ENCODE data around the gene TTC28. TPM values are rescaled to one million over a fixed set of nuclear protein-coding genes. Genes with fewer than 3 reads are reported as not detected.

The TTC28 gene
- total and polyA plus RNA-seq, 7 experiments from 2014 or later = 0.50 to 8.3 (median 4.2) TPM

DNA sequence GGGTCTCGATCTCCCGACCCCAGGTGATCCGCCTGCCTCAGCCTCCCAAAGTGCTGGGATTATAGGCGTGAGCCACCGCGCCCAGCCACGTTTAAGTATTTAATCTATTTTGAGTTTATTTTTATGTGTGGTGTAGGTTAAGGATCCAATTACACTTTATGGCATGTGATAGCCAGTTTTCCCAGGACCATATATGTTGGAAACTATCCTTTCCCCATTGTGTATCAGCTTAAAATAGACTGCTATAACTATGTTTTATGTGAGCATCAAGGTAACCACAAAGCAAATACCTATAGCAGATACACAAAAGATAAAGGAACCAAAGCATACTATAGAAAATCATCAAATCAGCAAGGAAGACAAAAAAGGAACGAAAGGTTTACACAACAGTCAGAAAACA lies 42.4 kb downstream of the TTC28 start:
- DNase-seq (no peak), ATAC-seq (no peak)
- Mint-ChIP-seq H3K9me3 (no peaks in the 10 kb centered on the region), H3K27ac (no peak overlapping the region), H3K4me3 (no peak overlapping the region), H3K4me1 (no peaks in the 10 kb centered on the region), H3K36me3 (no peaks in the 10 kb centered on the region), H3K27me3 (peaks cover 44 to 72% (median 65%) of the 10 kb centered on the region in 5 donors)
- no peaks in the 10 kb centered on the region for H3K4me1 ChIP-seq (ENCODE audit: control insufficient read depth in 2 of 2, insufficient read depth in 2 of 2, low read length in 2 of 2)
- H3K27me3 ChIP-seq (ENCODE audit: control insufficient read depth in 2 of 2, insufficient read depth in 2 of 2, low read length in 2 of 2) = no peaks in the 10 kb centered on the region
- H3K36me3 ChIP-seq (ENCODE audit: control insufficient read depth in 2 of 3, insufficient read depth in 3 of 3, low read length in 3 of 3) = no peaks in the 10 kb centered on the region
- CTCF ChIA-PET = no interaction called here
- no peaks in the 10 kb centered on the region for H3K9me3 ChIP-seq (ENCODE audit: control insufficient read depth in 2 of 3, low read length in 3 of 3)
- no peak overlapping the region for H3K4me3 ChIP-seq (ENCODE audit: low read length)
- POLR2A ChIA-PET = no interaction called here
- no peak overlapping the region for H3K27ac ChIP-seq (ENCODE audit: low read depth, low read length)
- intact Hi-C loops (cut with micrococcal nuclease) = no loop called here

DNA sequence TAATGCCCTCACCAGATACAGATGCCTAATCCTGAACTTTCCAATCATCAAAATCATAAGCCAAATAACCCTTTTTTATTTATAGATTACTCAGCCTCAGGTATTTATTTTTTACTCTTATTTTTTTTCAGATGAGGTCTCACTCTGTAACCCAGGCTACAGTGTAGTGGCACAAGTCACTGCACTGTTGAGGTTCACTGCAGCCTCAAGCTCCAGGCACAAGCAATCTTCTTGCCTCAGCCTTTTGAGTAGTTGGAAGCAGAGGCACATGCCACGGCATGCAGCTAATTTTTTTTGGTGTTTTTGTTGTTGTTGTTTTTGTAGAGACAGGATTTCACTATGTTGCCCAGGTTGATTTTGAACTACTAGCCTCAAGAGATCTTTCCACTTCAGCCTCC lies 49.5 kb downstream of the TTC28 start:
- Mint-ChIP-seq H3K4me1 (peaks cover 0 to 9% (median 0%) of the 10 kb centered on the region in 7 donors), H3K4me3 (no peak overlapping the region), H3K27ac (no peak overlapping the region), H3K27me3 (peaks cover 36 to 75% (median 54%) of the 10 kb centered on the region in 5 donors), H3K9me3 (no peaks in the 10 kb centered on the region), H3K36me3 (no peaks in the 10 kb centered on the region)
- ChIA-PET CTCF (no interaction called here), POLR2A (no interaction called here)
- Histone ChIP-seq H3K9me3 (ENCODE audit: control insufficient read depth in 2 of 3, low read length in 3 of 3) (no peaks in the 10 kb centered on the region), H3K27me3 (ENCODE audit: control insufficient read depth in 2 of 2, insufficient read depth in 2 of 2, low read length in 2 of 2) (peaks cover 0 to 3% of the 10 kb centered on the region in 2 donors), H3K4me1 (ENCODE audit: control insufficient read depth in 2 of 2, insufficient read depth in 2 of 2, low read length in 2 of 2) (no peaks in the 10 kb centered on the region), H3K27ac (ENCODE audit: low read depth, low read length) (no peak overlapping the region), H3K36me3 (ENCODE audit: control insufficient read depth in 2 of 3, insufficient read depth in 3 of 3, low read length in 3 of 3) (no peaks in the 10 kb centered on the region), H3K4me3 (ENCODE audit: low read length) (no peak overlapping the region)
- ATAC-seq (no peak), DNase-seq (no peak)
- intact Hi-C loops (cut with micrococcal nuclease) = no loop called here

DNA sequence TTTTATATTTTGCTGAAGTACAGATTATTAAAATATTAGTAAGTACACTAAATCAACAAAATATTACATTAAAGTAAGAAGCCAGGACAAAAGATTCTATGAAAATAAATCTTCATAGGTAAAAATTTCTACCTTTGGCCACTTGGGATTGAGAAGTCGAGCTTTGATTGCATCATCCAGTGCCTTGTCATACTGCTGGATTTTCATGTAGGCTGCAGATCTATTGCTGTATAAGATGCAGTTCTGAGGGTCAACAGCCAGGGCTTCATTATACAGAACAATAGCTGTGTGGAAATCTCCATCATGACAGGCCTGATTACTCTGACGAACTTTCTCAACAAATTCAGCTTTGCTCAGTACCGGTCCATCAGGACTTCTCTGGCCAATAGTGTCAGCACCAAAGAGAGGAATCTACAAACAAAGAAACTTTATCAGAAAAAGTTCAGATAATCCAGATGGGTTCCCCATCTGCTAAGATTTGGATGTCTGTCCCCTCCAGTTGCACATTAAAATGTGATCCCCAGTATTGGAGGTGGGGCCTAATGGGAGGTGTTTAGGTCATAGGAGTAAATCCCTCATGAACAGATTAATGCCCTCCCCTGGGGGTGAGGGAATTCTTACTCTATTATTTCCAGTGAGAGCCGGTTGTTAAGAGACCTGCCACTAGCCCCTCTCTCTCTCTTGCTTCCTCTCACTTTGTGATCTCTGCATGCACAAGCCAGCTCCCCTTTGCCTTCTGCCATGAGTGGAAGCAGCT lies 50.0 kb downstream of the TTC28 start:
- DNase-seq = no peak
- H3K27ac Mint-ChIP-seq = no peak overlapping the region
- no peaks in the 10 kb centered on the region for H3K9me3 Mint-ChIP-seq
- peaks cover 0 to 9% (median 0%) of the 10 kb centered on the region in 7 donors for H3K4me1 Mint-ChIP-seq
- H3K36me3 ChIP-seq (ENCODE audit: control insufficient read depth in 2 of 3, insufficient read depth in 3 of 3, low read length in 3 of 3) = no peaks in the 10 kb centered on the region
- ChIA-PET POLR2A (no interaction called here), CTCF (no interaction called here)
- peaks cover 0 to 3% of the 10 kb centered on the region in 2 donors for H3K27me3 ChIP-seq (ENCODE audit: control insufficient read depth in 2 of 2, insufficient read depth in 2 of 2, low read length in 2 of 2)
- ATAC-seq = no peak
- H3K36me3 Mint-ChIP-seq = no peaks in the 10 kb centered on the region
- H3K9me3 ChIP-seq (ENCODE audit: control insufficient read depth in 2 of 3, low read length in 3 of 3) = no peaks in the 10 kb centered on the region
- no peak overlapping the region for H3K4me3 ChIP-seq (ENCODE audit: low read length)
- no peak overlapping the region for H3K27ac ChIP-seq (ENCODE audit: low read depth, low read length)
- intact Hi-C loops (cut with micrococcal nuclease) = loop anchor here in 1 of 2 donors (10.0 kb wide), 1 partner anchor 55 kb away; no protein-coding TSS in a partner anchor
- H3K4me1 ChIP-seq (ENCODE audit: control insufficient read depth in 2 of 2, insufficient read depth in 2 of 2, low read length in 2 of 2) = no peaks in the 10 kb centered on the region
- H3K27me3 Mint-ChIP-seq = peaks cover 35 to 77% (median 59%) of the 10 kb centered on the region in 5 donors
- H3K4me3 Mint-ChIP-seq = no peak overlapping the region

DNA sequence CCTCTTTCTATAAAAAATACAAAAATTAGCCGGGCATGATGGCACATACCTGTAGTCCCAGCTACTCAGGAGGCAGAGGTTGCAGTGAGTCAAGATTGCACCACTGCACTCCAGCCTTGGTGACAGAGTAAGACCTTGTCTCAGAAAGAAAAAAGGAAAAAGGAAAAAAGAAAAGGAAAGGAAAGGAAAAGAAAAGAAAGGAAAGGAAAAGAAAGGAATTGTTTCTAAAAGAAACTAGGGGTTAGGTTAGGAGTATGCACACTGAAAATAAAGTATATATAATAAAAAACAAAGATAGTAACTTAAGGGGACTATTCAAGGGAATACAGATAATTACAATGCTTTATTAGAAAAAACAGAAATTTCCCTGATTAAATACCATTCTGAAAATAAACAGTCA lies 50.9 kb downstream of the TTC28 start:
- DNase-seq (no peak), ATAC-seq (no peak)
- intact Hi-C loops (cut with micrococcal nuclease) = loop anchor here in 1 of 2 donors (10.0 kb wide), 1 partner anchor 56 kb away; no protein-coding TSS in a partner anchor
- POLR2A ChIA-PET = no interaction called here
- Histone ChIP-seq H3K27ac (ENCODE audit: low read depth, low read length) (no peak overlapping the region), H3K4me1 (ENCODE audit: control insufficient read depth in 2 of 2, insufficient read depth in 2 of 2, low read length in 2 of 2) (no peaks in the 10 kb centered on the region), H3K36me3 (ENCODE audit: control insufficient read depth in 2 of 3, insufficient read depth in 3 of 3, low read length in 3 of 3) (no peaks in the 10 kb centered on the region), H3K9me3 (ENCODE audit: control insufficient read depth in 2 of 3, low read length in 3 of 3) (no peaks in the 10 kb centered on the region), H3K4me3 (ENCODE audit: low read length) (no peak overlapping the region), H3K27me3 (ENCODE audit: control insufficient read depth in 2 of 2, insufficient read depth in 2 of 2, low read length in 2 of 2) (peaks cover 0 to 3% of the 10 kb centered on the region in 2 donors)
- H3K9me3 Mint-ChIP-seq = peaks cover 0 to 1% (median 0%) of the 10 kb centered on the region in 11 donors
- no peak overlapping the region for H3K4me3 Mint-ChIP-seq
- peaks cover 39 to 80% (median 63%) of the 10 kb centered on the region in 5 donors for H3K27me3 Mint-ChIP-seq
- CTCF ChIA-PET = no interaction called here
- H3K36me3 Mint-ChIP-seq = no peaks in the 10 kb centered on the region
- peaks cover 0 to 9% (median 0%) of the 10 kb centered on the region in 7 donors for H3K4me1 Mint-ChIP-seq
- no peak overlapping the region for H3K27ac Mint-ChIP-seq

DNA sequence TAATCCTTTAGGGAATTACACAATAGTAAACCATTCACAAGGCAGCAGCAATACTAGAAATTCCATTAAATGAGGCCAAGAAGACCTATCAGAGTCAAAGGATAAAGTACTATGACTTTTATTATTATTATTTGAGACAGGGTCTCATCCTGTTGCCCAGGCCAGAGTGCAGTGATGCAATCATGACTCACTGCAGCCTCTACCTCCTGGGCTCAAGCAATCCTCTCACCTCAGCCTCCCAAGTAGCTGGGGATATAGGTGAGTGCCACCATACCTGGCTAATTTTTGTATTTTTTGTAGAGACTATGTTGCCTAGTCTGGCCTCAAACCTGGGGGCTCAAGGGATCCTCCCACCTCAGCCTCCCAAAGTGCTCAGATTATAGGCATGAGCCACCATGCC lies 51.8 kb downstream of the TTC28 start:
- POLR2A ChIA-PET = no interaction called here
- H3K27ac ChIP-seq (ENCODE audit: low read depth, low read length) = no peak overlapping the region
- H3K9me3 ChIP-seq (ENCODE audit: control insufficient read depth in 2 of 3, low read length in 3 of 3) = no peaks in the 10 kb centered on the region
- H3K36me3 ChIP-seq (ENCODE audit: control insufficient read depth in 2 of 3, insufficient read depth in 3 of 3, low read length in 3 of 3) = no peaks in the 10 kb centered on the region
- CTCF ChIA-PET = no interaction called here
- H3K4me1 ChIP-seq (ENCODE audit: control insufficient read depth in 2 of 2, insufficient read depth in 2 of 2, low read length in 2 of 2) = no peaks in the 10 kb centered on the region
- intact Hi-C loops (cut with micrococcal nuclease) = loop anchor here in 1 of 2 donors (10.0 kb wide), 1 partner anchor 57 kb away; no protein-coding TSS in a partner anchor
- no peak overlapping the region for H3K4me3 Mint-ChIP-seq
- H3K36me3 Mint-ChIP-seq = no peaks in the 10 kb centered on the region
- peaks cover 0 to 2% (median 0%) of the 10 kb centered on the region in 11 donors for H3K9me3 Mint-ChIP-seq
- H3K4me1 Mint-ChIP-seq = peaks cover 0 to 9% (median 0%) of the 10 kb centered on the region in 7 donors
- H3K27me3 Mint-ChIP-seq = peaks cover 42 to 84% (median 68%) of the 10 kb centered on the region in 5 donors
- ATAC-seq = no peak
- H3K4me3 ChIP-seq (ENCODE audit: low read length) = no peak overlapping the region
- DNase-seq = no peak
- H3K27me3 ChIP-seq (ENCODE audit: control insufficient read depth in 2 of 2, insufficient read depth in 2 of 2, low read length in 2 of 2) = peaks cover 0 to 3% of the 10 kb centered on the region in 2 donors
- no peak overlapping the region for H3K27ac Mint-ChIP-seq

DNA sequence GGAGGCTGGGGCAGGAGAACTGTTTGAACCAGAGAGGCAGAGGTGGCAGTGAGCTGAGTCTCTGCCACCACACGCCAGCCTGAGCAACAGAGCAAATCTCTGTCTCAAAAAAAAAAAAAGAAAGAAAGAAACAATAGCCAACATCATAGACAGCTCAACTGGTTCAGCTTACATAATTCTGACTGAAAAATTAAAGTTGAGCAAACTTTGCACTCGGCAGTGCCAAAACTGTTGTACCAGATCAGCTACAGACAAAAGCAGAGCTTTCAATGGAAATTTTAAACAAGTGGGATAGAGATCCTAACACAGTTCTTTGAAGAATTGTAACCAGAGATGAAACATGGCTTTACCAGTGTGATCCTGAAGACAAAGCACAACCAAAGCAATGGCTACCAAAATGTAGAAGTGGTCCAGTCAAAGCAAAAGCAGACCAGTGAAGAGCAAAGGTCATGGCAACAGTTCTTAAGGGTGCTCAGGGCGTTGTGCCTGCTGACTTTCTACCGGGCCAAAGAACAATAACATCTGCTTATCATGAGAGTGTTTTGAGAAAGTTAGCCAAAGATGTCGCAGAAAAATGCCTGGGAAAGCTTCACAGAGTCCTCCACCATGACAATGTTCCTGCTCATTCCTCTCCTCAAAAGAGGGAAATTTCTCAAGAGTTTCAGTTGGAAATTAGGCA lies 59.3 kb downstream of the TTC28 start:
- H3K36me3 ChIP-seq (ENCODE audit: control insufficient read depth in 2 of 3, insufficient read depth in 3 of 3, low read length in 3 of 3) = no peaks in the 10 kb centered on the region
- POLR2A ChIA-PET = no interaction called here
- no peaks in the 10 kb centered on the region for H3K27me3 ChIP-seq (ENCODE audit: control insufficient read depth in 2 of 2, insufficient read depth in 2 of 2, low read length in 2 of 2)
- peaks cover 0 to 2% (median 0%) of the 10 kb centered on the region in 11 donors for H3K9me3 Mint-ChIP-seq
- no peak overlapping the region for H3K4me3 Mint-ChIP-seq
- H3K36me3 Mint-ChIP-seq = no peaks in the 10 kb centered on the region
- DNase-seq = no peak
- no peak for ATAC-seq
- H3K4me1 Mint-ChIP-seq = peaks cover 0 to under 1% (median 0%) of the 10 kb centered on the region in 7 donors
- no peak overlapping the region for H3K27ac Mint-ChIP-seq
- CTCF ChIA-PET = interaction anchor here (1.3 kb wide), 1 partner anchor 20 kb away, joined by 4 read pairs; no protein-coding TSS in a partner anchor
- no peak overlapping the region for H3K4me3 ChIP-seq (ENCODE audit: low read length)
- no peak overlapping the region for H3K27ac ChIP-seq (ENCODE audit: low read depth, low read length)
- no peaks in the 10 kb centered on the region for H3K4me1 ChIP-seq (ENCODE audit: control insufficient read depth in 2 of 2, insufficient read depth in 2 of 2, low read length in 2 of 2)
- peaks cover 64 to 78% (median 69%) of the 10 kb centered on the region in 5 donors for H3K27me3 Mint-ChIP-seq
- intact Hi-C loops (cut with micrococcal nuclease) = loop anchor here in 1 of 2 donors (10.0 kb wide), 1 partner anchor 64 kb away; no protein-coding TSS in a partner anchor
- no peaks in the 10 kb centered on the region for H3K9me3 ChIP-seq (ENCODE audit: control insufficient read depth in 2 of 3, low read length in 3 of 3)
